Measurements from ENCODE around the gene TRIM37.

GRCh38 chr17:59026176-59026939 lies 80.3 kb downstream of the TRIM37 start:
- TF ChIP-seq, protein P1, sequence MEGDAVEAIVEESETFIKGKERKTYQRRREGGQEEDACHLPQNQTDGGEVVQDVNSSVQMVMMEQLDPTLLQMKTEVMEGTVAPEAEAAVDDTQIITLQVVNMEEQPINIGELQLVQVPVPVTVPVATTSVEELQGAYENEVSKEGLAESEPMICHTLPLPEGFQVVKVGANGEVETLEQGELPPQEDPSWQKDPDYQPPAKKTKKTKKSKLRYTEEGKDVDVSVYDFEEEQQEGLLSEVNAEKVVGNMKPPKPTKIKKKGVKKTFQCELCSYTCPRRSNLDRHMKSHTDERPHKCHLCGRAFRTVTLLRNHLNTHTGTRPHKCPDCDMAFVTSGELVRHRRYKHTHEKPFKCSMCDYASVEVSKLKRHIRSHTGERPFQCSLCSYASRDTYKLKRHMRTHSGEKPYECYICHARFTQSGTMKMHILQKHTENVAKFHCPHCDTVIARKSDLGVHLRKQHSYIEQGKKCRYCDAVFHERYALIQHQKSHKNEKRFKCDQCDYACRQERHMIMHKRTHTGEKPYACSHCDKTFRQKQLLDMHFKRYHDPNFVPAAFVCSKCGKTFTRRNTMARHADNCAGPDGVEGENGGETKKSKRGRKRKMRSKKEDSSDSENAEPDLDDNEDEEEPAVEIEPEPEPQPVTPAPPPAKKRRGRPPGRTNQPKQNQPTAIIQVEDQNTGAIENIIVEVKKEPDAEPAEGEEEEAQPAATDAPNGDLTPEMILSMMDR (IDR thresholded peaks at IDR 0.05; ENCODE audit: borderline replicate concordance, extremely low read depth, low read length, poor library complexity, severe bottlenecking), result no peak
- TF ChIP-seq EZH2 (IDR thresholded peaks at IDR 0.05; ENCODE audit: borderline replicate concordance, low read depth, low read length, severe bottlenecking), result no peak

Data from DND-41 (cell line).